Measurements from ENCODE around the gene FABP1.

DNA sequence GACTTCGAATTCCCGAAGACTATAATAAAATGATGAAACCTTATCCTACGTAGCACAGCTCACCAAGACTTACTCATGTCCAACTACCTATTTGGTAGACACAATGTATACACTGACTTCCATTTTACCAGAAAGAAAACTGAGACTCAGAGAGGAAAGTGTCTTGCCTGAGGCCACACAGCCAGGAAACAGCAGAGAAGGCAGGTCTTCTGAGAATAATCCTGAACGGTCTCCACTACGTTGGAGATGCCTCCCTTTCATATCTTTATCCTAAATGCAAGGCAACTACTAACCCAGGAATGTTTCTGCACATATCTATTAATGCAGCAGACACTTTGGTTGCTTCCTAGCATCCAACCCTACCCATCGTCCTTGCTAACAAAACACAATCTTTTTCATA lies 11.9 kb upstream of the FABP1 start:
- TF ChIP-seq POLR2AphosphoS5 (IDR thresholded peaks at IDR 0.05; ENCODE audit: low read depth, low read length) = no peak
- TF ChIP-seq, protein P1, sequence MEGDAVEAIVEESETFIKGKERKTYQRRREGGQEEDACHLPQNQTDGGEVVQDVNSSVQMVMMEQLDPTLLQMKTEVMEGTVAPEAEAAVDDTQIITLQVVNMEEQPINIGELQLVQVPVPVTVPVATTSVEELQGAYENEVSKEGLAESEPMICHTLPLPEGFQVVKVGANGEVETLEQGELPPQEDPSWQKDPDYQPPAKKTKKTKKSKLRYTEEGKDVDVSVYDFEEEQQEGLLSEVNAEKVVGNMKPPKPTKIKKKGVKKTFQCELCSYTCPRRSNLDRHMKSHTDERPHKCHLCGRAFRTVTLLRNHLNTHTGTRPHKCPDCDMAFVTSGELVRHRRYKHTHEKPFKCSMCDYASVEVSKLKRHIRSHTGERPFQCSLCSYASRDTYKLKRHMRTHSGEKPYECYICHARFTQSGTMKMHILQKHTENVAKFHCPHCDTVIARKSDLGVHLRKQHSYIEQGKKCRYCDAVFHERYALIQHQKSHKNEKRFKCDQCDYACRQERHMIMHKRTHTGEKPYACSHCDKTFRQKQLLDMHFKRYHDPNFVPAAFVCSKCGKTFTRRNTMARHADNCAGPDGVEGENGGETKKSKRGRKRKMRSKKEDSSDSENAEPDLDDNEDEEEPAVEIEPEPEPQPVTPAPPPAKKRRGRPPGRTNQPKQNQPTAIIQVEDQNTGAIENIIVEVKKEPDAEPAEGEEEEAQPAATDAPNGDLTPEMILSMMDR (IDR thresholded peaks at IDR 0.05) = no peak
- TF ChIP-seq SIN3A (IDR thresholded peaks at IDR 0.05; ENCODE audit: borderline replicate concordance, low read depth, low read length) = no peak
- TF ChIP-seq CHD2 (IDR thresholded peaks at IDR 0.05; ENCODE audit: low read length, partially characterized antibody) = no peak
- TF ChIP-seq RAD21 (IDR thresholded peaks at IDR 0.05; ENCODE audit: low read length) = no peak
- TF ChIP-seq, protein P2, sequence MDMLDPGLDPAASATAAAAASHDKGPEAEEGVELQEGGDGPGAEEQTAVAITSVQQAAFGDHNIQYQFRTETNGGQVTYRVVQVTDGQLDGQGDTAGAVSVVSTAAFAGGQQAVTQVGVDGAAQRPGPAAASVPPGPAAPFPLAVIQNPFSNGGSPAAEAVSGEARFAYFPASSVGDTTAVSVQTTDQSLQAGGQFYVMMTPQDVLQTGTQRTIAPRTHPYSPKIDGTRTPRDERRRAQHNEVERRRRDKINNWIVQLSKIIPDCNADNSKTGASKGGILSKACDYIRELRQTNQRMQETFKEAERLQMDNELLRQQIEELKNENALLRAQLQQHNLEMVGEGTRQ (IDR thresholded peaks at IDR 0.05; ENCODE audit: borderline replicate concordance, low read depth, low read length) = no peak
- no peak for TF ChIP-seq TAF1 (IDR thresholded peaks at IDR 0.05; ENCODE audit: borderline replicate concordance, low read depth, low read length)
- TF ChIP-seq, protein P3, sequence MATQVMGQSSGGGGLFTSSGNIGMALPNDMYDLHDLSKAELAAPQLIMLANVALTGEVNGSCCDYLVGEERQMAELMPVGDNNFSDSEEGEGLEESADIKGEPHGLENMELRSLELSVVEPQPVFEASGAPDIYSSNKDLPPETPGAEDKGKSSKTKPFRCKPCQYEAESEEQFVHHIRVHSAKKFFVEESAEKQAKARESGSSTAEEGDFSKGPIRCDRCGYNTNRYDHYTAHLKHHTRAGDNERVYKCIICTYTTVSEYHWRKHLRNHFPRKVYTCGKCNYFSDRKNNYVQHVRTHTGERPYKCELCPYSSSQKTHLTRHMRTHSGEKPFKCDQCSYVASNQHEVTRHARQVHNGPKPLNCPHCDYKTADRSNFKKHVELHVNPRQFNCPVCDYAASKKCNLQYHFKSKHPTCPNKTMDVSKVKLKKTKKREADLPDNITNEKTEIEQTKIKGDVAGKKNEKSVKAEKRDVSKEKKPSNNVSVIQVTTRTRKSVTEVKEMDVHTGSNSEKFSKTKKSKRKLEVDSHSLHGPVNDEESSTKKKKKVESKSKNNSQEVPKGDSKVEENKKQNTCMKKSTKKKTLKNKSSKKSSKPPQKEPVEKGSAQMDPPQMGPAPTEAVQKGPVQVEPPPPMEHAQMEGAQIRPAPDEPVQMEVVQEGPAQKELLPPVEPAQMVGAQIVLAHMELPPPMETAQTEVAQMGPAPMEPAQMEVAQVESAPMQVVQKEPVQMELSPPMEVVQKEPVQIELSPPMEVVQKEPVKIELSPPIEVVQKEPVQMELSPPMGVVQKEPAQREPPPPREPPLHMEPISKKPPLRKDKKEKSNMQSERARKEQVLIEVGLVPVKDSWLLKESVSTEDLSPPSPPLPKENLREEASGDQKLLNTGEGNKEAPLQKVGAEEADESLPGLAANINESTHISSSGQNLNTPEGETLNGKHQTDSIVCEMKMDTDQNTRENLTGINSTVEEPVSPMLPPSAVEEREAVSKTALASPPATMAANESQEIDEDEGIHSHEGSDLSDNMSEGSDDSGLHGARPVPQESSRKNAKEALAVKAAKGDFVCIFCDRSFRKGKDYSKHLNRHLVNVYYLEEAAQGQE (IDR thresholded peaks at IDR 0.05; ENCODE audit: low read depth, low read length) = no peak

Data from SK-N-SH (cell line).